Anterior cingulate cortex (tissue), 58 donors: Measurements from ENCODE around the gene CCDC148.
"Not testable (repeated sequence)": the region's sequence is repeated elsewhere in the genome, so short reads cannot be mapped to it uniquely, and the experiment has no call there.

ENCODE experiments used
- DNase-seq, 58 donors: peaks; one replicate each; lab custom pipeline; 2025; lab: John Stamatoyannopoulos, UW

The CCDC148 gene

GRCh38 chr2:158443606-158444005 lies 12.9 kb downstream of the CCDC148 start:
- DNase-seq = no peak

- DNase-seq = not testable (repeated sequence)
Observed at GRCh38 chr2:158439062-158439461, 17.5 kb downstream of the CCDC148 start.

GRCh38 chr2:158433716-158434115 lies 22.8 kb downstream of the CCDC148 start:
- DNase-seq = not testable (repeated sequence)

GRCh38 chr2:158432117-158432516 lies 24.4 kb downstream of the CCDC148 start:
- DNase-seq = no peak

GRCh38 chr2:158414538-158414937 lies 42.0 kb downstream of the CCDC148 start:
- no peak for DNase-seq

- no peak for DNase-seq
Observed at GRCh38 chr2:158413581-158413980, 43.0 kb downstream of the CCDC148 start.

GRCh38 chr2:158412206-158412605 lies 44.3 kb downstream of the CCDC148 start:
- no peak for DNase-seq

- DNase-seq = no peak
Observed at GRCh38 chr2:158411748-158412147, 44.8 kb downstream of the CCDC148 start.

GRCh38 chr2:158410132-158410531 lies 46.4 kb downstream of the CCDC148 start:
- DNase-seq = no peak

GRCh38 chr2:158407031-158407430 lies 49.5 kb downstream of the CCDC148 start:
- peak in 4 of 58 donors; percentile 0 to 5 (median 1) for DNase-seq

GRCh38 chr2:158405341-158405740 lies 51.2 kb downstream of the CCDC148 start:
- no peak for DNase-seq

GRCh38 chr2:158403237-158403636 lies 53.3 kb downstream of the CCDC148 start:
- no peak for DNase-seq

GRCh38 chr2:158402665-158403064 lies 53.9 kb downstream of the CCDC148 start:
- DNase-seq = no peak

GRCh38 chr2:158395166-158395565 lies 61.4 kb downstream of the CCDC148 start:
- DNase-seq = no peak

GRCh38 chr2:158394453-158394852 lies 62.1 kb downstream of the CCDC148 start:
- no peak for DNase-seq

- no peak for DNase-seq
Observed at GRCh38 chr2:158393886-158394285, 62.7 kb downstream of the CCDC148 start.

GRCh38 chr2:158392687-158393086 lies 63.9 kb downstream of the CCDC148 start:
- DNase-seq = no peak

GRCh38 chr2:158391876-158392275 lies 64.7 kb downstream of the CCDC148 start:
- no peak for DNase-seq

GRCh38 chr2:158391361-158391760 lies 65.2 kb downstream of the CCDC148 start:
- no peak for DNase-seq

GRCh38 chr2:158388159-158388558 lies 68.4 kb downstream of the CCDC148 start:
- no peak for DNase-seq

- no peak for DNase-seq
Observed at GRCh38 chr2:158385646-158386045, 70.9 kb downstream of the CCDC148 start.

GRCh38 chr2:158381978-158382377 lies 74.6 kb downstream of the CCDC148 start:
- DNase-seq = no peak

- DNase-seq = no peak
Observed at GRCh38 chr2:158381205-158381604, 75.3 kb downstream of the CCDC148 start.
